HG02870 (cell line): ENCODE measurements around the gene ACSF3.

ENCODE experiments used
- ATAC-seq: cut with Tn5 transposase; IDR thresholded peaks from one replicate; pipeline ENCODE4 v1.9.1; 2021; ENCODE audit warnings: mild to moderate bottlenecking, moderate library complexity; ENCODE audit not compliant: unreplicated experiment

The ACSF3 gene

GRCh38 chr16:89123001-89123830, 29.6 kb downstream of the ACSF3 start:
- no peak for ATAC-seq

GRCh38 chr16:89123831-89124100, 30.1 kb downstream of the ACSF3 start:
- no peak for ATAC-seq

- ATAC-seq: no peak
Observed at GRCh38 chr16:89129378-89129777, 35.7 kb downstream of the ACSF3 start.

- no peak for ATAC-seq
Observed at GRCh38 chr16:89130448-89130847, 36.8 kb downstream of the ACSF3 start.

GRCh38 chr16:89131783-89132182, 38.1 kb downstream of the ACSF3 start:
- no peak for ATAC-seq

GRCh38 chr16:89132194-89133005, 38.7 kb downstream of the ACSF3 start:
- ATAC-seq: no peak

GRCh38 chr16:89133457-89134127, 39.9 kb downstream of the ACSF3 start:
- no peak for ATAC-seq

GRCh38 chr16:89134269-89134668, 40.6 kb downstream of the ACSF3 start:
- ATAC-seq: no peak

- ATAC-seq: no peak
Observed at GRCh38 chr16:89135166-89135565, 41.5 kb downstream of the ACSF3 start.

- no peak for ATAC-seq
Observed at GRCh38 chr16:89135971-89136765, 42.5 kb downstream of the ACSF3 start.

- ATAC-seq: no peak
Observed at GRCh38 chr16:89136931-89137330, 43.3 kb downstream of the ACSF3 start.

GRCh38 chr16:89137666-89138512, 44.2 kb downstream of the ACSF3 start:
- no peak for ATAC-seq

- no peak for ATAC-seq
Observed at GRCh38 chr16:89138513-89138795, 44.8 kb downstream of the ACSF3 start.

- ATAC-seq: no peak
Observed at GRCh38 chr16:89138843-89139520, 45.3 kb downstream of the ACSF3 start.

- no peak for ATAC-seq
Observed at GRCh38 chr16:89139907-89140361, 46.3 kb downstream of the ACSF3 start.

- no peak for ATAC-seq
Observed at GRCh38 chr16:89140401-89140800, 46.7 kb downstream of the ACSF3 start.

- ATAC-seq: no peak
Observed at GRCh38 chr16:89140981-89141883, 47.6 kb downstream of the ACSF3 start.

- ATAC-seq: no peak
Observed at GRCh38 chr16:89141884-89142267, 48.2 kb downstream of the ACSF3 start.
